Activated CD8-positive, alpha-beta T cell treated with anti-CD3 and anti-CD28 coated beads for 36 hours (primary cell): ENCODE data around the gene KIF26B. TPM values are rescaled to one million over a fixed set of nuclear protein-coding genes. Genes with fewer than 3 reads are reported as not detected.

Source experiments
- ATAC-seq: fragments of 200-7000 bp; cut with Tn5 transposase; one replicate; pipeline ENCODE4 v1.10.0; 2021; ENCODE audit warnings: mild to moderate bottlenecking, moderate library complexity
- CTCF ChIA-PET: fragments of 350-600 bp; sonication (Branson Sonifier 250); formaldehyde crosslinking; loops from one replicate; lab custom pipeline; 2021; ENCODE audit warnings: antibody characterized with exemption; lab: Charles Lee
- POLR2A ChIA-PET: fragments of 350-600 bp; sonication (Branson Sonifier 250); formaldehyde crosslinking; loops from one replicate; lab custom pipeline; 2021; ENCODE audit warnings: antibody characterized with exemption; lab: Charles Lee
- DNase-seq: peaks from one replicate; pipeline ENCODE4 v3.0.0-alpha.2; 2020
- H3K27ac Mint-ChIP-seq: one replicate; pipeline ENCODE4 v1.8.0; 2021; ENCODE audit warnings: mild to moderate bottlenecking, mixed read lengths
- H3K27me3 Mint-ChIP-seq: one replicate; pipeline ENCODE4 v1.8.0; 2021; ENCODE audit warnings: mixed read lengths
- H3K36me3 Mint-ChIP-seq: one replicate; pipeline ENCODE4 v1.8.0; 2021; ENCODE audit warnings: low read depth, mixed read lengths
- H3K4me1 Mint-ChIP-seq: one replicate; pipeline ENCODE4 v1.8.0; 2021; ENCODE audit warnings: low read depth, mixed read lengths
- H3K4me3 Mint-ChIP-seq: one replicate; pipeline ENCODE4 v1.8.0; 2021; ENCODE audit warnings: mild to moderate bottlenecking, moderate library complexity, mixed read lengths
- H3K9me3 Mint-ChIP-seq: one replicate; pipeline ENCODE4 v1.8.0; 2021; ENCODE audit warnings: mixed read lengths
- CTCF ChIP-seq: fragments of 200-600 bp; IDR thresholded peaks from one replicate; pipeline ENCODE4 v1.8.0; 2022; ENCODE audit warnings: antibody characterized with exemption, mild to moderate bottlenecking
- intact Hi-C: fragments of 100-400 bp; cut with micrococcal nuclease; formaldehyde crosslinking; loops from one replicate; pipeline ENCODE4 v1.10.0; 2022
- total RNA-seq, 2 experiments: library from RNA; stranded (reverse); gene quantifications; one replicate each; pipeline ENCODE4 v1.2.3, GENCODE V29; 2021

Gene KIF26B
- total RNA-seq, 2 experiments from 2014 or later = 0.16 TPM

GRCh38 chr1:245656189-245656717 lies 501.5 kb downstream of the KIF26B start:
- Mint-ChIP-seq H3K9me3 (no peaks in the 10 kb centered on the region), H3K4me3 (no peak overlapping the region), H3K36me3 (no peaks in the 10 kb centered on the region), H3K27ac (no peak overlapping the region), H3K27me3 (no peaks in the 10 kb centered on the region), H3K4me1 (no peaks in the 10 kb centered on the region)
- TF ChIP-seq CTCF = no peak
- ChIA-PET POLR2A (no interaction called here), CTCF (no interaction called here)
- DNase-seq (no peak), ATAC-seq (no peak)
- intact Hi-C loops = no loop called here

GRCh38 chr1:245657371-245657770 lies 502.6 kb downstream of the KIF26B start:
- CTCF ChIA-PET = no interaction called here
- no peak for TF ChIP-seq CTCF
- Mint-ChIP-seq H3K4me3 (no peak overlapping the region), H3K27me3 (no peaks in the 10 kb centered on the region), H3K4me1 (no peaks in the 10 kb centered on the region), H3K36me3 (no peaks in the 10 kb centered on the region), H3K27ac (no peak overlapping the region), H3K9me3 (no peaks in the 10 kb centered on the region)
- intact Hi-C loops = no loop called here
- DNase-seq = no peak
- no peak for ATAC-seq
- POLR2A ChIA-PET = no interaction called here

- no peak for TF ChIP-seq CTCF
- H3K4me1 Mint-ChIP-seq = no peaks in the 10 kb centered on the region
- intact Hi-C loops = no loop called here
- H3K9me3 Mint-ChIP-seq = no peaks in the 10 kb centered on the region
- H3K27ac Mint-ChIP-seq = no peak overlapping the region
- no peak for ATAC-seq
- no peaks in the 10 kb centered on the region for H3K27me3 Mint-ChIP-seq
- no peak for DNase-seq
- no peaks in the 10 kb centered on the region for H3K36me3 Mint-ChIP-seq
- ChIA-PET POLR2A (no interaction called here), CTCF (no interaction called here)
- no peak overlapping the region for H3K4me3 Mint-ChIP-seq
These were observed 508.6 kb downstream of the KIF26B start for GRCh38 chr1:245663373-245663772.

- TF ChIP-seq CTCF = no peak
- POLR2A ChIA-PET = no interaction called here
- Mint-ChIP-seq H3K4me1 (no peaks in the 10 kb centered on the region), H3K36me3 (no peaks in the 10 kb centered on the region), H3K9me3 (no peaks in the 10 kb centered on the region), H3K4me3 (no peak overlapping the region), H3K27ac (no peak overlapping the region), H3K27me3 (no peaks in the 10 kb centered on the region)
- CTCF ChIA-PET = no interaction called here
- ATAC-seq (no peak), DNase-seq (no peak)
- intact Hi-C loops = no loop called here
These were observed 509.1 kb downstream of the KIF26B start for GRCh38 chr1:245663841-245664240.

GRCh38 chr1:245666412-245666811 lies 511.6 kb downstream of the KIF26B start:
- DNase-seq (no peak), ATAC-seq (no peak)
- CTCF ChIA-PET = no interaction called here
- H3K4me1 Mint-ChIP-seq = no peaks in the 10 kb centered on the region
- no peak overlapping the region for H3K4me3 Mint-ChIP-seq
- H3K27me3 Mint-ChIP-seq = no peaks in the 10 kb centered on the region
- TF ChIP-seq CTCF = no peak
- no peaks in the 10 kb centered on the region for H3K9me3 Mint-ChIP-seq
- POLR2A ChIA-PET = no interaction called here
- intact Hi-C loops = no loop called here
- no peaks in the 10 kb centered on the region for H3K36me3 Mint-ChIP-seq
- no peak overlapping the region for H3K27ac Mint-ChIP-seq
